A673 (cell line): ENCODE results near the gene RFTN1.

Source experiments
- EZH2 ChIP-seq: fragments of 200-600 bp; sonication (generic); IDR thresholded peaks from 2 replicates; pipeline ENCODE4 v1.6.1; 2017; ENCODE audit warnings: borderline replicate concordance, low read depth, mild to moderate bottlenecking, mixed read lengths, antibody characterized with exemption, low read length; ENCODE audit not compliant: poor library complexity, severe bottlenecking
- TF ChIP-seq, protein P1 (sequence below): fragments of 300-800, 200-600 bp; sonication (generic); conservative IDR thresholded peaks from 2 replicates; pipeline ENCODE4 v1.5.1; 2017; ENCODE audit warnings: low read depth, mild to moderate bottlenecking, antibody characterized with exemption, low read length, moderate library complexity, mixed read lengths

DNA sequence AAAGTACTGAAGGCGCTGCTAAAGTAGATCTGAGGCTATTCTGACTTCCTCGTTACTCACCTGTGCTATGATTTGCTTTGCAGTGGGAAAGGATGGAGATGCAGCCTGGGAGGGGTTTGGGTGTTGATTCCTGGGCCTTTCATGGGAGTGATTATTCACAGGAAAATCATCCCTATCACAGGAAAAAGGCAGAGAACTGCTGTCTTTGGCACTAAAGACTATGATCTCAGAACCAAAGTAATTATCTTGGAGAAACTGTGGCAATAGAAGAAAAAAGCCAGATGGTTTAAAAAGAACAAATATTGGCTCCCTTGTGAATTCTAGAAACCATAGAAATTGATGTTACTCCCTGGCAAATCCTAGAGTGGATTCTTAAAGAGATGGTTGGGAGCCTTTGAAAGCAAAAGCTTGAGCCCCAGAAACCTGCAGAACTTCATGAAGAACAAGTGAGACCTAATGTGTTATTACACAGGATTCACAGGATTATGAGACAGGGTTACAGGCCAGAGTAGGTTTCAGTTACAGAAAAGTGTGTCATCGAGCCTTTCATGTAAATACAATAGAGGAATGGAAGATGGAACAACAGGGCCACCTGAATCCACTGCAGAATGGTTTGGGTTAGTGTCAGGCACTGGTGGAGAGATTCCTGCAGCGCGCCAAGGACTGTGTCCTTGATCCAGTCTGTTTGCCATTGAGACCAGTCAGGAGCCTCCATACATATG is 162.7 kb downstream of the RFTN1 start:
- TF ChIP-seq, protein P1, sequence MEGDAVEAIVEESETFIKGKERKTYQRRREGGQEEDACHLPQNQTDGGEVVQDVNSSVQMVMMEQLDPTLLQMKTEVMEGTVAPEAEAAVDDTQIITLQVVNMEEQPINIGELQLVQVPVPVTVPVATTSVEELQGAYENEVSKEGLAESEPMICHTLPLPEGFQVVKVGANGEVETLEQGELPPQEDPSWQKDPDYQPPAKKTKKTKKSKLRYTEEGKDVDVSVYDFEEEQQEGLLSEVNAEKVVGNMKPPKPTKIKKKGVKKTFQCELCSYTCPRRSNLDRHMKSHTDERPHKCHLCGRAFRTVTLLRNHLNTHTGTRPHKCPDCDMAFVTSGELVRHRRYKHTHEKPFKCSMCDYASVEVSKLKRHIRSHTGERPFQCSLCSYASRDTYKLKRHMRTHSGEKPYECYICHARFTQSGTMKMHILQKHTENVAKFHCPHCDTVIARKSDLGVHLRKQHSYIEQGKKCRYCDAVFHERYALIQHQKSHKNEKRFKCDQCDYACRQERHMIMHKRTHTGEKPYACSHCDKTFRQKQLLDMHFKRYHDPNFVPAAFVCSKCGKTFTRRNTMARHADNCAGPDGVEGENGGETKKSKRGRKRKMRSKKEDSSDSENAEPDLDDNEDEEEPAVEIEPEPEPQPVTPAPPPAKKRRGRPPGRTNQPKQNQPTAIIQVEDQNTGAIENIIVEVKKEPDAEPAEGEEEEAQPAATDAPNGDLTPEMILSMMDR = no peak
- no peak for TF ChIP-seq EZH2
